NCI-H1694 treated with DMSO at 0.1 percent for 48 hours (cell line): ENCODE data around the gene PPP1R3A.
A peak's percentile ranks its signal among the peaks of the same experiment; 100 is the strongest.
"Not testable (repeated sequence)": the region's sequence is repeated elsewhere in the genome, so short reads cannot be mapped to it uniquely, and the experiment has no call there.

Experiments
- DNase-seq: peaks from one replicate; lab custom pipeline; 2025; lab: John Stamatoyannopoulos, UW

PPP1R3A gene

GRCh38 chr7:113918946-113919345, at the start of gene PPP1R3A:
TSS of gene PPP1R3A (minus strand) at chr7:113919009. CDS start at chr7:113918996, 13 bp downstream.
- DNase-seq = no peak

- no peak for DNase-seq
These were observed 44.5 kb upstream of the PPP1R3A start for GRCh38 chr7:113963356-113963755.

- no peak for DNase-seq
These were observed 41.1 kb upstream of the PPP1R3A start for GRCh38 chr7:113959910-113960309.

DNA sequence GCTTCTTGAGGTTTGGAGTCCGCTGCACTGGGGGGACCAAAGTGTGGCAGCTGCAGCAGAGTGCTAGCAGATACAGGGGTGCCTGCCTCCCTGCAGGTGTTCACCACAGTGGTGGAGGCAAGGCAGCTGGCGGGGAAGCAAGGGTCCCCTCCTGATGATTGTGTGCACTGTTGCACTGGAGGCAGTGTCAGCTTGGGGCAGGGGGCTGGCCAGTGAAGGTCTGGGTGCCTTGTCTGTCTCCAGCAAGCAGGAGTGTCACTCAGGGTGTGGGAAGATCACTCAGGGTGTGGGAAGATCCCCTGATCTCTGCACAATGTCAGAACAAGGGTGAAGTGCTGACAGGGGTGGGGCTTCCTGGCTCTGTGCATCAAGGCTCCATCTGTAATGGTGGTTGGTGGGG, 36.3 kb upstream of the PPP1R3A start:
- no peak for DNase-seq

GRCh38 chr7:113953553-113953952, 34.7 kb upstream of the PPP1R3A start:
- no peak for DNase-seq

GRCh38 chr7:113945018-113945938, 26.5 kb upstream of the PPP1R3A start:
- DNase-seq = peak; percentile 77

GRCh38 chr7:113936982-113937381, 18.2 kb upstream of the PPP1R3A start:
- no peak for DNase-seq

GRCh38 chr7:113936535-113936934, 17.7 kb upstream of the PPP1R3A start:
- DNase-seq = no peak

DNA sequence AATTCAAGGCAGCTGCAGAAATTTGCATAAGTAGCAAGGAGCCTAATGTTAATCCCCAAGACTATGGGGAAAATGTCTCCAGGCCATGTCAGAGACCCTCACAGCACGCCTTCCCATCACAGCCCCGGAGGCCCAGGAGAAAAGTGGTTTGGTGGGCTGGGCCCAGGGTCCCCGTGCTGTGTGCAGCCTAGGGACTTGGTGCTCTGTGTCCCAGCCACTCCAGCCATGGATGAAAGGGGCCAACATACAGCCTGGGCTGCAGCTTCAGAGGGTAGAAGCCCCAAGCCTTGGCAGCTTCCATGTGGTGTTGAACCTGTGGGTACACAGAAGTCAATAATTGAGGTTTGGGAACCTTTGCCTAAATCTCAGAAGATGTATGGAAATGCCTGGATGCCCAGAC, 10.6 kb upstream of the PPP1R3A start:
- DNase-seq = not testable (repeated sequence)

DNA sequence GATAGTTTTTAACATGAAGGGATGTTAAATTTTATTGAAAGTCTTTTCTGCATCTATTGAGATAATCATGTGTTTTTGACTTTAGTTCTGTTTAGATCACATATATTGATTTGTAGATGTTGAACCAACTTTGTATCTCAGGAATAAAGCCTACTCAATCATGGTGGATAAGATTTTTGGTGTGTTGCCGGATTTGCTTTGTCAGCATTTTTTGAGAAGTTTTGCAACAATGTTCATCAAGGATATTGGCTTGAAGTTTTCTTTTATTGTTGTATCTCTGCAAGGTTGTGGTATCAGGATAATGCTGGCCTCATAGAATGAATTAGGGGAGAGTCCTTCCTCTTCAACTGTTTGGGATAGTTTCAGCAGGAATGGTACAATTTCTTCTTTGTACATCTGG, 9.3 kb upstream of the PPP1R3A start:
- DNase-seq = no peak

DNA sequence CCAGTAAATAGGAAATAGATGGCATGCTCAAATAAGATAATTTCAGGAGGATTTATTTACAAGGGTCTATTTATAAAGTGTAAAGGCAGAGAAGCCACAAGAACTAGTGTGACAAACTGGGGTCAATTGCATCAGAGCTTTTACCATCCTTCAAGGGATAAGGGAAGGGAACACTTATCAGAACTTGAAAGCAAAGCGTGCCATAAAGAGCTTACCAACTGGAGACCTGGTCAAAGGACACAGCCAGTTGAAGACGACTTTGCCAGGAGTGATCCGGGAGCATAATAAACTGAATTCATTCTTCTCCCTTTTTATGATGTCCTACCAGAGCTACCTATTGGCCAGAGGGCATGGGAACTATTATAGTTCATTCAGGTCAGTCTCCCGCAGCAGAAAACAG, 3.2 kb upstream of the PPP1R3A start:
- no peak for DNase-seq

DNA sequence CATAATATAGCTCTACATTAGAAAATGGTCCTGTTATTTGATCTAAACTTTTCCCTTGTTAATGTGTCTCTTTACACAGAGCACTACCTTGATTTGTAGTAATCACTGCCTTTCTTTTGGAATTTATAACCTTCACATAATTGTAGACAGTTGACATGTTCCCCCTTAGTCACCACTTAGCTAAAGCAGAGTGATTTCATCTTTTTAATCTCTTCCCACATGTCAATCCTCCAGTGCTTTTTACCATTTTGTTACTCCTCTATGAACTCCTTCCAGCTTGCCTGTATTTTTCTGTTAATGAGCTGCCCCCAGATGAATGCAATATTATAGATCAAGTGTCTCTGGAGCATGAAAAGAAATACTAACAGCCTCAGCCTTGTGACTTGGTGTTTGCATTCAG, 2.6 kb upstream of the PPP1R3A start:
- no peak for DNase-seq

DNA sequence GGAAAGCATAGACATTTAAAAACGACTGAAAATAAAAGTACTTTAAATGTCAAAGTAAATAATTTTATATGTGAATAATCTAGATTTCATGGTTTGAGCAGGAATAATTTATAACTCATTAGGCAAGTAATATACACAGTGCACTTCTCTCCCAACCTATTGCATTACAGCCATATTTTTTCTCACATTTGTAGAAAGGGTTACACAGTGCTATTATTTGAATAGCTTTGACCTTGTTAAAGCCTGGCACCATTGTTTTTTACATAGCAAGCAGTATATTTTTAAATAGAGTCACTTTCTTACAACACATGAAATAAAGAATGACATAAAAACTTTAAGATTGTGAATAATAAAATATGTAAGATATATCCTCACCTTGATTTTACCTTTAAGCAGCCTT, 969 bp downstream of the PPP1R3A start:
- no peak for DNase-seq

GRCh38 chr7:113915956-113916355, 2.9 kb downstream of the PPP1R3A start:
- DNase-seq = no peak

DNA sequence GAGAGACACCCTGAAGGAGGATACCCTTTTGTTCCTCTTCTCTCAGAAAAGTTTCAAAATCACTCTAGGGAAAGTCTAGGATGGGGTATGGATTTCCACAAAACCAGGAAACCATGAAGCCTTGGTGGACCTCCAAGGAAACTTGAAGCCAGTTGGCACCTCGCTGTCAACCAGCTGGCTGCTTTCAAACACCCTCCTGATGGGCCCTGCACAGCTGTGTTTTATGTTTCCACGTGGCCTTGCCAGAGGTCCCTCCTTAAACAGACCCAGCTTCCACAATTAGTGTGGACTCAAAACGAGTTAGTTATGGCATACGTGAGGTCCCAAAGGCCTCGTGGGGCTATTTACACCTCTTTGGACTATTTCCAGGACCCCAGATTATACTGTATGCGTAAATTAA, 5.9 kb downstream of the PPP1R3A start:
- DNase-seq = peak; percentile 20

GRCh38 chr7:113907617-113908016, 11.2 kb downstream of the PPP1R3A start:
- no peak for DNase-seq

- no peak for DNase-seq
These were observed 14.3 kb downstream of the PPP1R3A start for GRCh38 chr7:113904521-113904920.

GRCh38 chr7:113892818-113893217, 26.0 kb downstream of the PPP1R3A start:
- DNase-seq = no peak

- DNase-seq = no peak
These were observed 27.0 kb downstream of the PPP1R3A start for GRCh38 chr7:113891828-113892227.

- no peak for DNase-seq
These were observed 27.8 kb downstream of the PPP1R3A start for GRCh38 chr7:113891031-113891350.

DNA sequence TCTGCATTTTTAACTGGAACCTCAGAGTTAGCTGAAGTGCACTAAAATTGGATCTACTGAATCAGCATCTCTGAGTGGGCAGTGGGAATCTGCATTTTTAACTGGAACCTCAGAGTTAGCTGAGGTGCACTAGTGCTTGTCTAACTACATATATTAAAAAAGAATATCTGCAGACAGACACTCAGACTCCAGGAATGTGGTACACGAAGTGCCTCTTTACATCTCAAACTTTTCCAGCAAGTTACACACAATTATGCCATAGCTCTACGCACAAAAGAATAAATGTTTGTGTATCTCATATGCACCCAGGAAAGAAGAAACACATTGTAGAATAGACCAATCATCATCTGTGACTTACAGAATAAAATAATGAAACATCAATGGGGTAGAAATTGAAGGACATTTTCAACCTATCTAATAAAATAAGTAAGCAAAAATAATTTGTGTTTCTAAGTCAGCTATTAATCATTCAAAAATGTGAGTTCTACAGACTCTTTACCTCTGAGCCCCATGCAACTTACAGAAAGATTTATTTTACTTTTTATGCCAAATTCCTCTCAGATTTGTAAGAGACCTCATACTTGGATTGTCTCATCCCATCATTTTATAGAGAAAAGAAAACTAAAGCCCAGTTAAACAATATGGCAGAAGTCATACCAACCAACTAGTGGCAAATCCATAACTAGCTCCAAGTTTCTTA, 28.3 kb downstream of the PPP1R3A start:
- no peak for DNase-seq

- no peak for DNase-seq
These were observed 35.7 kb downstream of the PPP1R3A start for GRCh38 chr7:113883096-113883495.

DNA sequence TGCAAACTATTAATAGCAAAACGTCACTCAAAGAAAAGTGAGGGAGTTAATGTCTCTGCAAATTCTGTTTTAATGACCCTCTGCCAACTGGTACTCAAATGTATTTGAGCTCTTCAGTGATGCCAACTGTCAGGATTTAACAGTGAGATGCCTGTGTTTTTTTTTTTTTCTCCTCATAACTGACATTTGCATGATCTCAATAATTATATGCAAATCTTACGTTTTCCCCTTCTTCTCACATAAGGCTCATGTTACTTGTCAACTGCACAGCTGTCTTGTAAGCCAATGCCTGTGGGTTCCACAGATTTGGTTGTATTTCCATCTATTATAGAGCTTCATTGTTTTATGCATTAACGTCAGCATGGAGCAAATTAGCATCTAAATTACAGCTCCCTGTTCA, 38.2 kb downstream of the PPP1R3A start:
- peak; percentile 60 for DNase-seq
